ENCODE data around the gene GDPD5.

Gene GDPD5

GRCh38 chr11:75462117-75462653 lies 63.6 kb downstream of the GDPD5 start:
- DNase-seq (ENCODE audit: low read depth) = no peak
- Histone ChIP-seq H3K4me3 (ENCODE audit: low read length) (no peak overlapping the region), H3K9me3 (ENCODE audit: control insufficient read depth, low read length) (no peaks in the 10 kb centered on the region), H3K9ac (ENCODE audit: low read length) (no peak overlapping the region), H3K27me3 (replicated peaks; ENCODE audit: control insufficient read depth, insufficient read depth, low read length) (no peaks in the 10 kb centered on the region), H3K4me1 (ENCODE audit: control insufficient read depth, insufficient read depth, low read length) (peaks cover 4% of the 10 kb centered on the region), H3K36me3 (ENCODE audit: control insufficient read depth, insufficient read depth, low read length, severe bottlenecking) (no peaks in the 10 kb centered on the region)

- H3K4me3 ChIP-seq (ENCODE audit: low read length) = no peak overlapping the region
- no peaks in the 10 kb centered on the region for H3K9me3 ChIP-seq (ENCODE audit: control insufficient read depth, low read length)
- no peaks in the 10 kb centered on the region for H3K36me3 ChIP-seq (ENCODE audit: control insufficient read depth, insufficient read depth, low read length, severe bottlenecking)
- H3K9ac ChIP-seq (ENCODE audit: low read length) = no peak overlapping the region
- no peak for DNase-seq (ENCODE audit: low read depth)
- H3K27me3 ChIP-seq (replicated peaks; ENCODE audit: control insufficient read depth, insufficient read depth, low read length) = peaks cover 3% of the 10 kb centered on the region
- peaks cover 4% of the 10 kb centered on the region for H3K4me1 ChIP-seq (ENCODE audit: control insufficient read depth, insufficient read depth, low read length)
Measured at GRCh38 chr11:75461151-75461550, 64.6 kb downstream of the GDPD5 start.

- no peaks in the 10 kb centered on the region for H3K36me3 ChIP-seq (ENCODE audit: control insufficient read depth, insufficient read depth, low read length, severe bottlenecking)
- no peak overlapping the region for H3K4me3 ChIP-seq (ENCODE audit: low read length)
- no peak for DNase-seq (ENCODE audit: low read depth)
- peaks cover 19% of the 10 kb centered on the region for H3K4me1 ChIP-seq (ENCODE audit: control insufficient read depth, insufficient read depth, low read length)
- peaks cover 3% of the 10 kb centered on the region for H3K27me3 ChIP-seq (replicated peaks; ENCODE audit: control insufficient read depth, insufficient read depth, low read length)
- no peaks in the 10 kb centered on the region for H3K9me3 ChIP-seq (ENCODE audit: control insufficient read depth, low read length)
- H3K9ac ChIP-seq (ENCODE audit: low read length) = no peak overlapping the region
Measured at GRCh38 chr11:75456596-75457183, 69.1 kb downstream of the GDPD5 start.

- Histone ChIP-seq H3K4me3 (ENCODE audit: low read length) (no peak overlapping the region), H3K36me3 (ENCODE audit: control insufficient read depth, insufficient read depth, low read length, severe bottlenecking) (no peaks in the 10 kb centered on the region), H3K9me3 (ENCODE audit: control insufficient read depth, low read length) (no peaks in the 10 kb centered on the region), H3K27me3 (replicated peaks; ENCODE audit: control insufficient read depth, insufficient read depth, low read length) (peaks cover 3% of the 10 kb centered on the region), H3K9ac (ENCODE audit: low read length) (no peak overlapping the region), H3K4me1 (ENCODE audit: control insufficient read depth, insufficient read depth, low read length) (peaks cover 15% of the 10 kb centered on the region)
- no peak for DNase-seq (ENCODE audit: low read depth)
Measured at GRCh38 chr11:75454987-75455386, 70.8 kb downstream of the GDPD5 start.

GRCh38 chr11:75453916-75454655 lies 71.7 kb downstream of the GDPD5 start:
- Histone ChIP-seq H3K4me1 (ENCODE audit: control insufficient read depth, insufficient read depth, low read length) (peaks cover 15% of the 10 kb centered on the region), H3K9ac (ENCODE audit: low read length) (peak overlapping the region; percentile 20), H3K4me3 (ENCODE audit: low read length) (no peak overlapping the region), H3K36me3 (ENCODE audit: control insufficient read depth, insufficient read depth, low read length, severe bottlenecking) (no peaks in the 10 kb centered on the region), H3K27me3 (replicated peaks; ENCODE audit: control insufficient read depth, insufficient read depth, low read length) (peaks cover 3% of the 10 kb centered on the region), H3K9me3 (ENCODE audit: control insufficient read depth, low read length) (no peaks in the 10 kb centered on the region)
- peak; percentile 22 for DNase-seq (ENCODE audit: low read depth)

GRCh38 chr11:75450826-75451821 lies 74.6 kb downstream of the GDPD5 start:
- no peak overlapping the region for H3K9ac ChIP-seq (ENCODE audit: low read length)
- H3K9me3 ChIP-seq (ENCODE audit: control insufficient read depth, low read length) = no peaks in the 10 kb centered on the region
- peaks cover 15% of the 10 kb centered on the region for H3K4me1 ChIP-seq (ENCODE audit: control insufficient read depth, insufficient read depth, low read length)
- peak; percentile 20 for DNase-seq (ENCODE audit: low read depth)
- no peaks in the 10 kb centered on the region for H3K36me3 ChIP-seq (ENCODE audit: control insufficient read depth, insufficient read depth, low read length, severe bottlenecking)
- no peaks in the 10 kb centered on the region for H3K27me3 ChIP-seq (replicated peaks; ENCODE audit: control insufficient read depth, insufficient read depth, low read length)
- no peak overlapping the region for H3K4me3 ChIP-seq (ENCODE audit: low read length)

GRCh38 chr11:75450236-75450635 lies 75.5 kb downstream of the GDPD5 start:
- H3K36me3 ChIP-seq (ENCODE audit: control insufficient read depth, insufficient read depth, low read length, severe bottlenecking) = no peaks in the 10 kb centered on the region
- H3K4me3 ChIP-seq (ENCODE audit: low read length) = no peak overlapping the region
- peaks cover 15% of the 10 kb centered on the region for H3K4me1 ChIP-seq (ENCODE audit: control insufficient read depth, insufficient read depth, low read length)
- H3K27me3 ChIP-seq (replicated peaks; ENCODE audit: control insufficient read depth, insufficient read depth, low read length) = no peaks in the 10 kb centered on the region
- H3K9ac ChIP-seq (ENCODE audit: low read length) = no peak overlapping the region
- no peaks in the 10 kb centered on the region for H3K9me3 ChIP-seq (ENCODE audit: control insufficient read depth, low read length)
- DNase-seq (ENCODE audit: low read depth) = no peak

GRCh38 chr11:75449776-75450175 lies 76.0 kb downstream of the GDPD5 start:
- Histone ChIP-seq H3K4me1 (ENCODE audit: control insufficient read depth, insufficient read depth, low read length) (peaks cover 11% of the 10 kb centered on the region), H3K9ac (ENCODE audit: low read length) (no peak overlapping the region), H3K36me3 (ENCODE audit: control insufficient read depth, insufficient read depth, low read length, severe bottlenecking) (no peaks in the 10 kb centered on the region), H3K27me3 (replicated peaks; ENCODE audit: control insufficient read depth, insufficient read depth, low read length) (no peaks in the 10 kb centered on the region), H3K4me3 (ENCODE audit: low read length) (no peak overlapping the region), H3K9me3 (ENCODE audit: control insufficient read depth, low read length) (no peaks in the 10 kb centered on the region)
- DNase-seq (ENCODE audit: low read depth) = no peak

GRCh38 chr11:75449271-75449670 lies 76.5 kb downstream of the GDPD5 start:
- Histone ChIP-seq H3K9ac (ENCODE audit: low read length) (no peak overlapping the region), H3K4me3 (ENCODE audit: low read length) (no peak overlapping the region), H3K9me3 (ENCODE audit: control insufficient read depth, low read length) (no peaks in the 10 kb centered on the region), H3K27me3 (replicated peaks; ENCODE audit: control insufficient read depth, insufficient read depth, low read length) (no peaks in the 10 kb centered on the region), H3K4me1 (ENCODE audit: control insufficient read depth, insufficient read depth, low read length) (peaks cover 7% of the 10 kb centered on the region), H3K36me3 (ENCODE audit: control insufficient read depth, insufficient read depth, low read length, severe bottlenecking) (no peaks in the 10 kb centered on the region)
- no peak for DNase-seq (ENCODE audit: low read depth)

GRCh38 chr11:75447415-75447814 lies 78.3 kb downstream of the GDPD5 start:
- no peak overlapping the region for H3K9ac ChIP-seq (ENCODE audit: low read length)
- no peaks in the 10 kb centered on the region for H3K27me3 ChIP-seq (replicated peaks; ENCODE audit: control insufficient read depth, insufficient read depth, low read length)
- DNase-seq (ENCODE audit: low read depth) = no peak
- no peaks in the 10 kb centered on the region for H3K36me3 ChIP-seq (ENCODE audit: control insufficient read depth, insufficient read depth, low read length, severe bottlenecking)
- H3K4me1 ChIP-seq (ENCODE audit: control insufficient read depth, insufficient read depth, low read length) = no peaks in the 10 kb centered on the region
- no peaks in the 10 kb centered on the region for H3K9me3 ChIP-seq (ENCODE audit: control insufficient read depth, low read length)
- H3K4me3 ChIP-seq (ENCODE audit: low read length) = no peak overlapping the region

All from adipocyte (in vitro differentiated cells).